Endothelial cell of umbilical vein (primary cell): ENCODE measurements around the gene NEMP2. TPM values are rescaled to one million over a fixed set of nuclear protein-coding genes. Genes with fewer than 3 reads are reported as not detected.

Experiments used
- BruUV-seq: library from RNA; stranded (reverse); fragments of 400-500 nt; replicated peaks from 2 replicates; lab custom pipeline; 2021; lab: Mats Ljungman, UMichigan
- CTCF ChIA-PET: fragments of 300-600, 350-600 bp; sonication (Branson Sonifier 250); formaldehyde crosslinking; loops from one replicate; lab custom pipeline; 2021; ENCODE audit warnings: antibody characterized with exemption, inconsistent platforms; lab: Charles Lee
- POLR2A ChIA-PET: fragments of 300-600, 350-600 bp; sonication (Branson Sonifier 250); formaldehyde crosslinking; loops from one replicate; lab custom pipeline; 2021; ENCODE audit warnings: antibody characterized with exemption, inconsistent platforms; lab: Charles Lee
- DNase-seq: peaks from one replicate; pipeline ENCODE4 v3.0.0-alpha.2; 2011; ENCODE audit warnings: low read depth, low spot score
- FAIRE-seq: peaks from 2 replicates; lab custom pipeline; 2011; peaks lifted over from hg19 to GRCh38; lab: Jason Lieb, UNC
- H2AFZ ChIP-seq: 2 replicates; pipeline ENCODE4 v1.6.0; 2012; ENCODE audit warnings: low read depth, low read length, control low read depth, inconsistent platforms
- H3K27ac ChIP-seq: 2 replicates; pipeline ENCODE4 v1.5.1; 2011; ENCODE audit warnings: low read depth, mild to moderate bottlenecking, control low read depth, low read length, moderate library complexity; ENCODE audit not compliant: insufficient read depth
- H3K27me3 ChIP-seq, 2 experiments: 2 replicates each; pipeline versions ENCODE4 v1.6.0 to v1.6.1; 2011; ENCODE audit warnings: low read length in 2 of 2, mixed read lengths in 1 of 2; ENCODE audit not compliant: control insufficient read depth in 2 of 2, insufficient read depth in 2 of 2
- H3K36me3 ChIP-seq, 2 experiments: 2 replicates in 1 of 2; 3 replicates in 1 of 2; pipeline ENCODE4 v1.5.1; 2011; ENCODE audit warnings: low read length in 2 of 2, mild to moderate bottlenecking in 1 of 2, moderate library complexity in 1 of 2; ENCODE audit not compliant: control insufficient read depth in 2 of 2, insufficient read depth in 2 of 2; ENCODE audit errors: extremely low read depth in 1 of 2
- H3K4me1 ChIP-seq: 3 replicates; pipeline ENCODE4 v1.5.1; 2011; ENCODE audit warnings: mild to moderate bottlenecking, low read length; ENCODE audit not compliant: control insufficient read depth, insufficient read depth; ENCODE audit errors: extremely low read depth
- H3K4me2 ChIP-seq: 2 replicates; pipeline ENCODE4 v1.6.1; 2011; ENCODE audit warnings: low read length, control low read depth, mixed read lengths; ENCODE audit not compliant: insufficient read depth
- H3K4me3 ChIP-seq, 3 experiments: fragments of 200-600 bp in 1 of 3; sonication (generic), shearing (Covaris generic) in 1 of 3; replicated peaks in 1 of 3; 2 replicates each; pipeline ENCODE4 v1.5.1; 2011 to 2016; ENCODE audit warnings: control low read depth in 3 of 3, low read length in 3 of 3, mild to moderate bottlenecking in 2 of 3, inconsistent platforms in 1 of 3, low read depth in 1 of 3, moderate library complexity in 1 of 3; ENCODE audit not compliant: insufficient read depth in 1 of 3
- H3K79me2 ChIP-seq: 2 replicates; pipeline ENCODE4 v1.6.0; 2012; ENCODE audit warnings: low read length, inconsistent platforms; ENCODE audit not compliant: control insufficient read depth, insufficient read depth
- H3K9ac ChIP-seq: replicated peaks from 2 replicates; pipeline ENCODE3; 2011; ENCODE audit warnings: low read length, control low read depth; ENCODE audit not compliant: insufficient read depth; ENCODE audit errors: extremely low read depth
- H3K9me1 ChIP-seq: replicated peaks from 3 replicates; pipeline ENCODE4 v1.6.0; 2011; ENCODE audit warnings: mild to moderate bottlenecking, low read length; ENCODE audit not compliant: control insufficient read depth, insufficient read depth; ENCODE audit errors: extremely low read depth
- H3K9me3 ChIP-seq: replicated peaks from 2 replicates; pipeline ENCODE4 v1.5.1; 2012; ENCODE audit warnings: low read length, inconsistent platforms; ENCODE audit not compliant: control insufficient read depth, insufficient read depth
- H4K20me1 ChIP-seq: replicated peaks from 2 replicates; pipeline ENCODE3; 2011; ENCODE audit warnings: mild to moderate bottlenecking, low read length; ENCODE audit not compliant: control insufficient read depth, insufficient read depth; ENCODE audit errors: extremely low read depth
- CTCF ChIP-seq, 2 donors: IDR thresholded peaks; 1 replicate in 1 of 2; 2 replicates in 1 of 2; pipeline ENCODE4 v1.5.1; 2011; ENCODE audit warnings: low read length in 2 of 2, mild to moderate bottlenecking in 2 of 2, moderate library complexity in 2 of 2, control low read depth in 1 of 2, inconsistent platforms in 1 of 2, low read depth in 1 of 2; ENCODE audit not compliant: insufficient read depth in 1 of 2; ENCODE audit errors: extremely low read depth in 1 of 2
- EZH2 ChIP-seq: IDR thresholded peaks from 2 replicates; pipeline ENCODE4 v1.6.1; 2012; ENCODE audit warnings: borderline replicate concordance, low read depth, mild to moderate bottlenecking, moderate library complexity, low read length, inconsistent platforms; ENCODE audit not compliant: severe bottlenecking
- FOS ChIP-seq: IDR thresholded peaks from 2 replicates; pipeline ENCODE4 v1.6.1; 2011; ENCODE audit warnings: mild to moderate bottlenecking, low read length, moderate library complexity, borderline replicate concordance; ENCODE audit not compliant: insufficient read depth
- JUN ChIP-seq: IDR thresholded peaks from 2 replicates; pipeline ENCODE4 v1.6.1; 2011; ENCODE audit warnings: borderline replicate concordance, low read depth; ENCODE audit not compliant: insufficient read length, insufficient read depth
- MYC ChIP-seq: IDR thresholded peaks from one replicate; pipeline ENCODE4 v1.6.1; 2011; ENCODE audit warnings: mild to moderate bottlenecking, low read depth, low read length
- POLR2A ChIP-seq: IDR thresholded peaks from 2 replicates; pipeline ENCODE4 v1.6.1; 2012; ENCODE audit warnings: low read depth, mild to moderate bottlenecking, control low read depth, low read length
- dilution Hi-C: fragments of 300-500 bp; cut with MboI; formaldehyde crosslinking; loops from one replicate; pipeline ENCODE4 v1.15.0; 2019; ENCODE audit warnings: low sequenced_read_pairs; ENCODE audit not compliant: extremely low pct_ligation_motif_present
- intact Hi-C: fragments of 100-400 bp; cut with micrococcal nuclease; formaldehyde crosslinking; loops from one replicate; pipeline ENCODE4 v1.10.0; 2022
- polyA plus RNA-seq, 4 experiments: library from polyadenylated mRNA; depleted of rRNA in 3 of 4; stranded (reverse) in 3 of 4; unstranded in 1 of 4; fragments of >200 nt; gene quantifications; 2 replicates each; pipeline versions ENCODE4 v1.2.1 to v1.2.3, GENCODE V29; 2011 to 2012; ENCODE audit warnings: missing spikeins in 1 of 4
- total RNA-seq: library from RNA; stranded (reverse); gene quantifications from 2 replicates; pipeline ENCODE4 v1.2.3, GENCODE V29; 2021

Gene NEMP2
- total and polyA plus RNA-seq, 2 donors (not counting 3 experiments of a cell fraction or from before 2014, with no cell fraction given) = 3.1 to 8.4 TPM

GRCh38 chr2:190533175-190533967, 1.2 kb downstream of the NEMP2 start:
- no peaks in the 10 kb centered on the region for H3K9me3 ChIP-seq
- intact Hi-C loops = loop anchor here (5.0 kb wide), 1 partner anchor 229 kb away; no protein-coding TSS in a partner anchor
- BruUV-seq = no TSS peak
- H3K4me3 ChIP-seq = peak overlapping the region in 2 of 3 experiments; percentile 66 to 85
- H3K27me3 ChIP-seq = no peaks in the 10 kb centered on the region
- DNase-seq (no peak), FAIRE-seq (no peak)
- H4K20me1 ChIP-seq = no peaks in the 10 kb centered on the region
- dilution Hi-C loops = no loop called here
- peaks cover 9% of the 10 kb centered on the region for H3K4me1 ChIP-seq
- POLR2A ChIA-PET = interaction anchor here (0.7 kb wide), 1 partner anchor 14 kb away, joined by 3 read pairs; no protein-coding TSS in a partner anchor
- H2AFZ ChIP-seq = peak overlapping the region; percentile 72
- H3K9me1 ChIP-seq = no peaks in the 10 kb centered on the region
- peak overlapping the region; percentile 81 for H3K9ac ChIP-seq
- TF ChIP-seq MYC (no peak), CTCF (IDR thresholded peaks at IDR 0.05; ENCODE audit: extremely low read depth in 1 of 2, insufficient read depth in 1 of 2, low read depth in 1 of 2, low read length in 2 of 2) (no peak), POLR2A (no peak), FOS (no peak), JUN (no peak), EZH2 (no peak)
- no peaks in the 10 kb centered on the region for H3K36me3 ChIP-seq
- H3K4me2 ChIP-seq = peak overlapping the region; percentile 99
- peak overlapping the region; percentile 3 for H3K27ac ChIP-seq
- CTCF ChIA-PET = no interaction called here
- H3K79me2 ChIP-seq = no peaks in the 10 kb centered on the region
